ENCODE results near the gene ZFAND6.
"Not testable (repeated sequence)": the region's sequence is repeated elsewhere in the genome, so short reads cannot be mapped to it uniquely, and the experiment has no call there.

Gene ZFAND6

DNA sequence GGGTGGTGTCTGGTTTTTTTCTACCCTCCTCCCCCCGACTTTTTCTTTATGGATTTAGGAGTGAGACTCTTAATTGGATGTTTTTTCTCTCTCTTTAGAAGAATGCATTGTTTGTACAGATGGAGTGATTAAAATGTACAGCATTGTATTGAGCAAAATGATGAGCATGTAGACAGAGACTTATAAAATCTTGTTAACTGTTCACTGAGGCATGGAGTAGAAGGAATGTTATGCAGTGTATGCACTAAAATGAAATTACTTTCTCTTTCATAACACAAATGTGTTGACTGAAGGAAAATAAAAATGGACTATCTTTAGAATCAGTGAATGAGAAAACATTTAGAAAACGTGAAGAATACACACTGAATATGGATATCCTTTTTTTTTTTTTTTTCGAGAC, 39.8 kb downstream of the ZFAND6 start:
- no peak for DNase-seq (ENCODE audit: low spot score)

DNA sequence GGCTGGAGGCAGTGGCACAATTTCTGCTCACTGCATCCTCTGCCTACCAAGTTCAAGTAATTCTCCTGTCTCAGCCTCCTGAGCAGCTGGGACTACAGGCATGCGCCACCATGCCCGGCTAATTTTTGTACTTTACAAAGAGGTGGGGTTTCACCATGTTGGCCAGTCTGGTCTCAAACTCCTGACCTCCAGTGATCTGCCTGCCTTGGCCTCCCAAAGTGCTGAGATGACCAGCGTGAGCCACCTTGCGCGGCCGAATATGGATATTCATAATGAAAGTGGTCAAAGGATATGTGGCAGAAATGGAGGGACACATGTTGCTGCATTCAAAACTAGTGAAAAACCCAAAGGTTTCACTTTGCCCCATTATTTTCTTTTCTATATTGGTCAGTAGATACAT, 40.2 kb downstream of the ZFAND6 start:
- DNase-seq (ENCODE audit: low spot score), result not testable (repeated sequence)

GRCh38 chr15:80100247-80100646, 40.8 kb downstream of the ZFAND6 start:
- no peak for DNase-seq (ENCODE audit: low spot score)

DNA sequence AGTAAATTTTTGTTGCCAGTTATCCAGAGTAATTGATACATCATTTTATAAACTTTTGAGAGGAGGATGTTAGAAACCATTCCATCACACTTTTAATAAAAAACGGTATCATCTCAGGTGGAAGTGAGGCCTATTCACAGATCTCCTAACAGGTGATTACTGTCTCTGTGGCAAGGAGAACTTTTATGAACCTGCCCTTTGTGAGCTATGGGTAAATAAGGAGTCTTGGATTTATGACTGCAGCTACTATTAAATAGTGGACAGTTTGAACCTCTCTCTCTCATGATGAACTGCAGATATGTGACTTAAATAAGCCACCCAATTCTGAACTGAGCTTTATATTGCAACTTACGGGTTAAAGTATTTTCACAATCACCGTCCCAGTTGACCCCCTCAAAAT, 45.7 kb downstream of the ZFAND6 start:
- DNase-seq (ENCODE audit: low spot score), result no peak

DNA sequence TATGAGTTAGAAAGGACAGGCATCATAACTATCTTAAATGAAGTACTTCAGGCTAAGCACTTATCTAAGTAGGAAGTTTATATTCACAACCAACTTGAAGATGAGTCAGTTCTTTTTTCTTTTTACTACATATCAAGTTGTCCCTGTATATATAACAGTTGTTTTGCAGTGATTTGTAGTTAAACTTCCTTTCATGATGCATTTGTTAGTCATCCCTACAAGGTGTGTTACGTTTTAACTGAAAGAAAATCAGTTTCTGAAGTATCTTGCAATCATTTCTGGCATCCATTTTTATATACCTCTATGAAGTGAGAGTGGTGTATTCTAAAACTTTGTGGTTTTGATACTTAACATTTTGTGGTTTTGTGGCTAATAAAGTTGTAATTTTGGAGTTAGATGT, 46.1 kb downstream of the ZFAND6 start:
- DNase-seq (ENCODE audit: low spot score), result no peak

DNA sequence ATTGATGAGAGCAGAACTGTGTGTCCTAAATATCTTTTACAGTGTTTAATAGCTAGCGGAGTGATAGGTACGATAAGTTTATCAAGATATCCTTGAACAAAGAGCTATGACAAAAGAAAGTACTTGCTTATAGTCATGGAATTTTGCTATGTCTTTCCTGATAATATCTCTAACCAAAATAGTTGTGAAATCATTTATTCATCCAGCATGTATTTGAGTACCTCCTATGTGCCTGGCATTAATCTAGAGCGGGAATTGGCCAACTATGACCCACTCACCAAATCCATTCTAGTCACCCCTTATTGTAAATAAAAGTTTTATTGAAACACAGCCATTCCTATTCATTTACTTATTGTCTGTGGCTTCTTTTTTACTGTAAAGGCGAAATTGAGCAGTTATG, 46.6 kb downstream of the ZFAND6 start:
- DNase-seq (ENCODE audit: low spot score), result no peak

GRCh38 chr15:80107204-80107603, 47.7 kb downstream of the ZFAND6 start:
- DNase-seq (ENCODE audit: low spot score), result no peak

DNA sequence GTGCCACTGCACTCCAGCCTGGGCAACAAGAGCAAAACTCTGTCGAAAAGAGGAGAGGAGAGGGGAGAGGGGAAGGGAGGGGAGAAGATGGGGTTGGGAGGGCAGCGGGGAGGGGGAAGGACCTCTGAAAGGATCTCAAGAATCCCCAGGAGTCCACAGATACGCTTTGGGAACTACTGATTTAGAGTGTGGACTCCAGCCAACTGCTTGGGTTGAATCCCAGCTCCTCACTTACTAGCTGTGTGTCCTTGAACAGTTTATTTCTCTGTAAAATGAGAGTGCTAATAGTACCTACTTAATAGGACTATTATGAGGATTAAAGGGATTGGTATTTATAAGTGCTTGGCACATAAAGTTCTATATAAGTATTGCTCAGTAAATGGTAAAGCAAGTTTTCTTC, 48.3 kb downstream of the ZFAND6 start:
- no peak for DNase-seq (ENCODE audit: low spot score)

- DNase-seq (ENCODE audit: low spot score), result no peak
Observed at GRCh38 chr15:80109388-80109787, 49.9 kb downstream of the ZFAND6 start.

GRCh38 chr15:80110920-80111319, 51.4 kb downstream of the ZFAND6 start:
- no peak for DNase-seq (ENCODE audit: low spot score)

DNA sequence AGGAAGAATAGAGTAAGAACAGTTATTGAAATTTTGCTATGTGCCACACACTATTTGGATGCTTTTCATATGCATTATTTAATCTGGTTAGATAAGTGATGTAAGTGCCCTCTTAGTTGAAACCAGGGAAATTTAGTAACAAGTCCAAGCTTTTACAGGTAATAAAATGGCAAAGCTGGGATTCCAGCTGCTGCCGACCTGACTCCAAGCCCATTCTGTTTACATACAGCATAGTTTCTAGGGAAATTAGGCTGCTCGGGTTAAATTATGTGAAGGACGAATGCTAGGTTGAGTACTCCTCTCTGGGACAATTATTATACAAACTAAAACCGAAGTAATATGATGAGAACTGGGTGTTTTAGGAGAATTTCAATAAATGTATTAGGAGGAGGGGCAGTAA, 54.6 kb downstream of the ZFAND6 start:
- DNase-seq (ENCODE audit: low spot score), result no peak

DNA sequence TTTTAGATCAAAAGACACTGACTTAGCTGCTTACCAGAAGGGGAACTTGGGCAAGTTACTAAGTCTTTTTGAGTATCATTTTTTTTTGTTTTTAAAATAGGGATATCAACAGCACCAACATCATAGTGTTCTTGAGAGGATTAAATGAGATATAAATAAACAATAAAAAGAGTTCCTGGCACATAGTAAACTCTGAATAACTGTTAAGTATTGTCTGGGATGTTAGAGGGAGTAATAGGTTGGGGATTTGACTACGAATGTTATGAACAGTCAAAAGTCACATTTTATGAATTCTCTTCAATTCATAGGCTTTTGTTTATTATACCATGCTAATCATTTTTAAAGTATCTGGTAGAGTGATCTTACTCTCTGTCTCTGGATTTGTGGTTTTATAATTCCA, 55.5 kb downstream of the ZFAND6 start:
- DNase-seq (ENCODE audit: low spot score), result no peak

GRCh38 chr15:80118956-80119355, 59.5 kb downstream of the ZFAND6 start:
- DNase-seq (ENCODE audit: low spot score), result no peak

GRCh38 chr15:80120636-80121035, 61.2 kb downstream of the ZFAND6 start:
- DNase-seq (ENCODE audit: low spot score), result no peak

- DNase-seq (ENCODE audit: low spot score), result no peak
Observed at GRCh38 chr15:80121546-80121945, 62.1 kb downstream of the ZFAND6 start.

- DNase-seq (ENCODE audit: low spot score), result no peak
Observed at GRCh38 chr15:80123034-80123433, 63.6 kb downstream of the ZFAND6 start.

DNA sequence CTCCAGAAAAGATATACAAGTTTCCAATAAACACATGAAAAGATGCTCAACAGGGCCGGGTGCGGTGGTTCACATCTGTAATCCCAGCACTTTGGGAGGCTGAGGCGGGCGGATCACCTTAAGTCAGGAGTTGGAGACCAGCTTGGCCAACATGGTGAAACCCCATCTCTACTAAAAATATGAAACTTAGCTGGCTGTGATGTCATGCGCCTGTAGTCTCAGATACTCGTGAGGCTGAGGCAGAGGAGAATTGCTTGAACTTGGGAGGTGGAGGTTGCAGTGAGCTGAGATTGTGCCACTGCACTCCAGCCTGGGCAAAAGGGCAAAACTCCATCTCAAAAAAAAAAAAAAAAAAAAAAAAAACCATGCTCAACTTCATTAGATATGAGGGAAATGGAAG, 67.8 kb downstream of the ZFAND6 start:
- DNase-seq (ENCODE audit: low spot score), result not testable (repeated sequence)

DNA sequence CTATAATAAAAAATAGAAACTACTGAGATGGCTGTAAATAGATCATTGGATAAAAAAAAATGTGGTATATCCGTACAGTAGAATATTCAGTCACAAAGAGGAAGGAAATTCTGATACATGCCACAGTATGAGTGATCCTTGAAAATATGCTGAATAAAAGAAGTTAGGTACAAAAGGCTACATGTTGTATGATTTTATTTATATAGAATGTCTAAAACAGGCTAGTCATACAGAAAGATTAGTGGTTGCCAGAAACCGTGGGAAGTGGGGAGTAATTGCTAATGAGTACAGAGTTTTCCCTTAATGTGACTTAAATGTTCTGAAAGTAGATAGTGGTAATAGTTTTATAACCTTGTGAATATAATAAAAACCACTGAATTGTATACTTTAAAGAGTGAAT, 68.4 kb downstream of the ZFAND6 start:
- DNase-seq (ENCODE audit: low spot score), result no peak

GRCh38 chr15:80132382-80132781, 72.9 kb downstream of the ZFAND6 start:
- DNase-seq (ENCODE audit: low spot score), result no peak

GRCh38 chr15:80136854-80137253, 77.4 kb downstream of the ZFAND6 start:
- DNase-seq (ENCODE audit: low spot score), result no peak

GRCh38 chr15:80138961-80139360, 79.5 kb downstream of the ZFAND6 start:
- DNase-seq (ENCODE audit: low spot score), result no peak

GRCh38 chr15:80140909-80141308, 81.4 kb downstream of the ZFAND6 start:
- no peak for DNase-seq (ENCODE audit: low spot score)

GRCh38 chr15:80141916-80142598, 82.6 kb downstream of the ZFAND6 start:
- DNase-seq (ENCODE audit: low spot score), result no peak

GRCh38 chr15:80142646-80143045, 83.2 kb downstream of the ZFAND6 start:
- DNase-seq (ENCODE audit: low spot score), result no peak

GRCh38 chr15:80151148-80151547, 91.7 kb downstream of the ZFAND6 start:
- DNase-seq (ENCODE audit: low spot score), result no peak
